HCT116 (cell line): ENCODE measurements around the gene SCOC. TPM values are rescaled to one million over a fixed set of nuclear protein-coding genes. Genes with fewer than 3 reads are reported as not detected.

Experiments
- ATAC-seq: fragments of 200-7000 bp; cut with Tn5 transposase; 2 replicates; pipeline ENCODE4 v1.9.1; 2020; ENCODE audit warnings: mild to moderate bottlenecking, moderate library complexity
- BruUV-seq: library from RNA; stranded (reverse); fragments of 400-500 nt; replicated peaks from 2 replicates; lab custom pipeline; 2021; lab: Mats Ljungman, UMichigan
- CTCF ChIA-PET: fragments of 300-600 bp; sonication (Branson Sonifier 250); formaldehyde crosslinking; loops from one replicate; lab custom pipeline; 2021; ENCODE audit warnings: antibody characterized with exemption; lab: Charles Lee
- POLR2A ChIA-PET: fragments of 300-600, 350-600 bp; sonication (Branson Sonifier 250); formaldehyde crosslinking; loops from one replicate; lab custom pipeline; 2021; ENCODE audit warnings: antibody characterized with exemption; lab: Charles Lee
- RAD21 ChIA-PET, 2 experiments: fragments of 300-600 bp; sonication (Branson Sonifier 250); formaldehyde crosslinking; loops; one replicate each; lab custom pipeline; 2023; ENCODE audit warnings: low total read pairs in 2 of 2; ENCODE audit not compliant: uncharacterized antibody in 2 of 2, unreplicated experiment in 2 of 2, low non-redundant PET in 1 of 2; lab: Charles Lee
- DNase-seq: peaks from one replicate; pipeline ENCODE4 v3.0.0-alpha.2; 2010; ENCODE audit warnings: low read depth, low spot score
- H2AFZ ChIP-seq: fragments of 200-600 bp; shearing (Covaris generic), sonication (generic); 2 replicates; pipeline ENCODE4 v1.6.1; 2017; ENCODE audit warnings: low read depth, mixed run types, mixed read lengths, antibody characterized with exemption, low read length; ENCODE audit not compliant: poor library complexity, severe bottlenecking
- H3K27ac ChIP-seq: 2 replicates; pipeline ENCODE4 v1.5.1; 2012; ENCODE audit warnings: low read depth, low read length
- H3K27me3 ChIP-seq: fragments of 200-600 bp; sonication (generic); 2 replicates; pipeline ENCODE4 v1.6.1; 2016; ENCODE audit warnings: mixed run types, low read length, mixed read lengths; ENCODE audit not compliant: insufficient read depth
- H3K36me3 ChIP-seq, 2 experiments: fragments of 200-500 bp in 1 of 2; fragments of 200-600 bp in 1 of 2; sonication (Bioruptor generic) in 1 of 2; sonication (generic) in 1 of 2; 2 replicates each; pipeline versions ENCODE4 v1.5.1 to v1.6.1; 2014 to 2016; ENCODE audit warnings: low read length in 2 of 2, inconsistent platforms in 1 of 2, mixed read lengths in 1 of 2, mixed run types in 1 of 2; ENCODE audit not compliant: insufficient read depth in 2 of 2, control insufficient read depth in 1 of 2
- H3K4me1 ChIP-seq, 2 experiments: fragments of 200-600 bp in 1 of 2; sonication (generic) in 1 of 2; 2 replicates each; pipeline versions ENCODE4 v1.5.1 to v1.6.1; 2012 to 2017; ENCODE audit warnings: low read length in 2 of 2, inconsistent platforms in 1 of 2, mild to moderate bottlenecking in 1 of 2, mixed read lengths in 1 of 2, mixed run types in 1 of 2, moderate library complexity in 1 of 2; ENCODE audit not compliant: insufficient read depth in 2 of 2, control insufficient read depth in 1 of 2
- H3K4me2 ChIP-seq: fragments of 200-600 bp; sonication (generic); 2 replicates; pipeline ENCODE4 v1.6.1; 2017; ENCODE audit warnings: mixed run types, low read length, mixed read lengths
- H3K4me3 ChIP-seq, 2 experiments: fragments of 200-600 bp in 1 of 2; sonication (generic) in 1 of 2; replicated peaks in 1 of 2; 2 replicates each; pipeline ENCODE4 v1.5.1; 2011 to 2016; ENCODE audit warnings: low read length in 2 of 2, control low read depth in 1 of 2, low read depth in 1 of 2, mild to moderate bottlenecking in 1 of 2, mixed read lengths in 1 of 2, mixed run types in 1 of 2
- H3K79me2 ChIP-seq: fragments of 200-600 bp; sonication (generic); 2 replicates; pipeline ENCODE4 v1.6.1; 2017; ENCODE audit warnings: mild to moderate bottlenecking, mixed run types, low read length, moderate library complexity, mixed read lengths; ENCODE audit not compliant: insufficient read depth
- H3K9ac ChIP-seq: fragments of 200-600 bp; sonication (generic); 2 replicates; pipeline ENCODE4 v1.6.1; 2016; ENCODE audit warnings: low read length, mixed read lengths
- H3K9me2 ChIP-seq: fragments of 200-600 bp; sonication (generic), shearing (Covaris generic); 2 replicates; pipeline ENCODE4 v1.6.1; 2017; ENCODE audit warnings: mixed run types, mild to moderate bottlenecking, moderate library complexity; ENCODE audit not compliant: insufficient read depth
- H3K9me3 ChIP-seq, 2 experiments: fragments of 200-500 bp in 1 of 2; fragments of 200-600 bp in 1 of 2; sonication (Bioruptor generic) in 1 of 2; sonication (generic) in 1 of 2; 2 replicates each; pipeline ENCODE4 v1.6.1; 2014 to 2017; ENCODE audit warnings: low read length in 2 of 2, mixed read lengths in 2 of 2, inconsistent platforms in 1 of 2, low read depth in 1 of 2, mild to moderate bottlenecking in 1 of 2, mixed run types in 1 of 2, moderate library complexity in 1 of 2; ENCODE audit not compliant: control insufficient read depth in 1 of 2, insufficient read depth in 1 of 2
- H4K20me1 ChIP-seq: fragments of 200-600 bp; sonication (generic), shearing (Covaris generic); 2 replicates; pipeline ENCODE4 v1.6.1; 2017; ENCODE audit warnings: mixed run types, mild to moderate bottlenecking, moderate library complexity; ENCODE audit not compliant: insufficient read depth
- CBX3 ChIP-seq: IDR thresholded peaks from 2 replicates; pipeline ENCODE4 v1.6.1; 2012; ENCODE audit warnings: low read depth
- EGR1 ChIP-seq: IDR thresholded peaks from 2 replicates; pipeline ENCODE4 v1.6.1; 2012; ENCODE audit warnings: low read depth
- EZH2 ChIP-seq: fragments of 200-600 bp; sonication (generic); IDR thresholded peaks from 2 replicates; pipeline ENCODE4 v1.6.1; 2017; ENCODE audit warnings: antibody characterized with exemption, mixed run types
- EZH2phosphoT487 ChIP-seq: fragments of 200-600 bp; IDR thresholded peaks from 2 replicates; pipeline ENCODE4 v1.6.1; 2018; ENCODE audit warnings: antibody characterized with exemption, borderline replicate concordance
- FOSL1 ChIP-seq: IDR thresholded peaks from 2 replicates; pipeline ENCODE4 v1.6.1; 2012; ENCODE audit warnings: low read depth
- MAX ChIP-seq: IDR thresholded peaks from 2 replicates; pipeline ENCODE4 v1.6.1; 2012
- POLR2A ChIP-seq: IDR thresholded peaks from 2 replicates; pipeline ENCODE4 v1.7.0; 2011; ENCODE audit warnings: borderline replicate concordance; ENCODE audit not compliant: insufficient read depth, insufficient read length; ENCODE audit errors: extremely low read depth
- POLR2AphosphoS5 ChIP-seq: IDR thresholded peaks from 2 replicates; pipeline ENCODE4 v1.6.1; 2011; ENCODE audit warnings: mild to moderate bottlenecking, low read depth, low read length, moderate library complexity
- RAD21 ChIP-seq: IDR thresholded peaks from 2 replicates; pipeline ENCODE4 v1.6.1; 2012; ENCODE audit warnings: low read depth, mild to moderate bottlenecking
- SIN3A ChIP-seq: IDR thresholded peaks from 2 replicates; pipeline ENCODE4 v1.6.1; 2012; ENCODE audit warnings: low read depth
- SRF ChIP-seq: IDR thresholded peaks from 2 replicates; pipeline ENCODE4 v1.6.1; 2012; ENCODE audit warnings: low read depth
- TCF7L2 ChIP-seq: IDR thresholded peaks from 2 replicates; pipeline ENCODE4 v1.7.0; 2011; ENCODE audit warnings: borderline replicate concordance, inconsistent platforms; ENCODE audit not compliant: insufficient read depth, insufficient read length; ENCODE audit errors: extremely low read depth
- YY1 ChIP-seq: IDR thresholded peaks from 2 replicates; pipeline ENCODE4 v1.6.1; 2011; ENCODE audit warnings: low read length, low read depth, moderate library complexity, mild to moderate bottlenecking; ENCODE audit not compliant: insufficient replicate concordance; ENCODE audit errors: extremely low read depth
- intact Hi-C: fragments of 100-400 bp; cut with micrococcal nuclease; formaldehyde crosslinking; loops from 2 replicates; pipeline ENCODE4 v1.10.0; 2022
- total RNA-seq: library from RNA; stranded (reverse); gene quantifications from one replicate; pipeline ENCODE4 v1.2.1, GENCODE V29; 2021; ENCODE audit not compliant: unreplicated experiment

SCOC gene
- total RNA-seq, 1 experiment from 2014 or later: 52.2 TPM

GRCh38 chr4:140336730-140337129, 36.7 kb upstream of the SCOC start:
- intact Hi-C loops: no loop called here
- Histone ChIP-seq H3K27ac (no peak overlapping the region), H4K20me1 (no peaks in the 10 kb centered on the region), H3K9ac (no peak overlapping the region), H3K79me2 (no peaks in the 10 kb centered on the region), H2AFZ (no peak overlapping the region), H3K27me3 (no peaks in the 10 kb centered on the region), H3K36me3 (no peaks in the 10 kb centered on the region), H3K9me2 (no peaks in the 10 kb centered on the region), H3K4me2 (no peak overlapping the region), H3K4me3 (no peak overlapping the region), H3K4me1 (no peaks in the 10 kb centered on the region), H3K9me3 (no peaks in the 10 kb centered on the region)
- DNase-seq (no peak), ATAC-seq (no peak)
- ChIA-PET CTCF (no interaction called here), RAD21 (no interaction called here), POLR2A (no interaction called here)
- BruUV-seq: no TSS peak
- TF ChIP-seq EGR1: no peak
- TF ChIP-seq EZH2: no peak
- TF ChIP-seq POLR2AphosphoS5: no peak
- TF ChIP-seq TCF7L2: no peak
- no peak for TF ChIP-seq MAX
- no peak for TF ChIP-seq RAD21
- no peak for TF ChIP-seq YY1
- no peak for TF ChIP-seq CBX3
- TF ChIP-seq SIN3A: no peak
- no peak for TF ChIP-seq FOSL1
- TF ChIP-seq SRF: no peak
- TF ChIP-seq EZH2phosphoT487: no peak
- no peak for TF ChIP-seq POLR2A

GRCh38 chr4:140342620-140343019, 30.8 kb upstream of the SCOC start:
- no peak overlapping the region for H3K27ac ChIP-seq
- no peaks in the 10 kb centered on the region for H4K20me1 ChIP-seq
- ChIA-PET RAD21 (no interaction called here), POLR2A (no interaction called here), CTCF (interaction anchor here (1.4 to 3.0 kb wide), 2 partner anchors 12 to 18 kb away, joined by 5 to 13 read pairs; no protein-coding TSS in a partner anchor)
- peak overlapping the region; percentile 93 for H2AFZ ChIP-seq
- H3K36me3 ChIP-seq: no peaks in the 10 kb centered on the region
- intact Hi-C loops: no loop called here
- no peak overlapping the region for H3K4me2 ChIP-seq
- no peak overlapping the region for H3K4me3 ChIP-seq
- DNase-seq (no peak), ATAC-seq (no peak)
- H3K27me3 ChIP-seq: no peaks in the 10 kb centered on the region
- H3K79me2 ChIP-seq: no peaks in the 10 kb centered on the region
- no peak overlapping the region for H3K9ac ChIP-seq
- peaks cover 2 to 7% of the 10 kb centered on the region in 2 experiments; a peak in 3 of 4 replicates for H3K4me1 ChIP-seq
- TF ChIP-seq EZH2phosphoT487 (no peak), POLR2A (no peak), YY1 (no peak)
- no peaks in the 10 kb centered on the region for H3K9me2 ChIP-seq
- no peaks in the 10 kb centered on the region for H3K9me3 ChIP-seq
- no TSS peak for BruUV-seq
